Measurements from ENCODE around the gene NCKAP5.

DNA sequence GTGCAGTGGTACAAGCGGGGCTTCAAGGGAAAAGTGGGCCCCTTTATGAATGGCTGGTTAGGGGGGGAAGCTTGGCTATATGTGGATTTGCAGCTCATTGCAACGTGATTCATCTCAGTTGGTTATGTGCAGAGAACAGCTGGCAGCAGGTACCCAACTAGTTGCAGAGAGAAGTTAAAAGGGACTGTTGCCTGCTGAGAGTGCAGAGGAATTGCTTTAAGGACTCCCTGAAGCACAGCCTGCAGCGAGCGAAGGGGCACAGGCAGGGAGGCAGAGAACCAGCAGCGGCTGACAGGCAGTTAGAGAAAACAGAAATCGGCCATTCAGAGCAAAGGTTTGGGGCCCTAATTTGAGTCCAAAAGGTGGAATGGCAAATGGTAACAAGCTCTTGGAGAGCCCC lies 620.1 kb downstream of the NCKAP5 start:
- no peak for TF ChIP-seq POLR2A (IDR thresholded peaks at IDR 0.05)
- TF ChIP-seq, protein P1, sequence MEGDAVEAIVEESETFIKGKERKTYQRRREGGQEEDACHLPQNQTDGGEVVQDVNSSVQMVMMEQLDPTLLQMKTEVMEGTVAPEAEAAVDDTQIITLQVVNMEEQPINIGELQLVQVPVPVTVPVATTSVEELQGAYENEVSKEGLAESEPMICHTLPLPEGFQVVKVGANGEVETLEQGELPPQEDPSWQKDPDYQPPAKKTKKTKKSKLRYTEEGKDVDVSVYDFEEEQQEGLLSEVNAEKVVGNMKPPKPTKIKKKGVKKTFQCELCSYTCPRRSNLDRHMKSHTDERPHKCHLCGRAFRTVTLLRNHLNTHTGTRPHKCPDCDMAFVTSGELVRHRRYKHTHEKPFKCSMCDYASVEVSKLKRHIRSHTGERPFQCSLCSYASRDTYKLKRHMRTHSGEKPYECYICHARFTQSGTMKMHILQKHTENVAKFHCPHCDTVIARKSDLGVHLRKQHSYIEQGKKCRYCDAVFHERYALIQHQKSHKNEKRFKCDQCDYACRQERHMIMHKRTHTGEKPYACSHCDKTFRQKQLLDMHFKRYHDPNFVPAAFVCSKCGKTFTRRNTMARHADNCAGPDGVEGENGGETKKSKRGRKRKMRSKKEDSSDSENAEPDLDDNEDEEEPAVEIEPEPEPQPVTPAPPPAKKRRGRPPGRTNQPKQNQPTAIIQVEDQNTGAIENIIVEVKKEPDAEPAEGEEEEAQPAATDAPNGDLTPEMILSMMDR (IDR thresholded peaks at IDR 0.05) = no peak
